GM19239 (cell line): ENCODE data around the gene TPM4.

ENCODE experiments used
- DNase-seq: peaks from one replicate; pipeline ENCODE4 v3.0.0; 2011; ENCODE audit warnings: low spot score; ENCODE audit not compliant: insufficient read length
- FAIRE-seq: peaks from 2 replicates; lab custom pipeline; 2011; peaks lifted over from hg19 to GRCh38; lab: Jason Lieb, UNC

The TPM4 gene

GRCh38 chr19:16146112-16146511 lies 69.8 kb downstream of the TPM4 start:
- DNase-seq, result no peak
- no peak for FAIRE-seq

GRCh38 chr19:16148443-16149229 lies 72.3 kb downstream of the TPM4 start:
- FAIRE-seq, result no peak
- no peak for DNase-seq
